Medulla oblongata (tissue), 1 donor: ENCODE data around the gene PGLYRP1.

Source experiments
- DNase-seq: peaks from one replicate; pipeline ENCODE4 v3.0.0-alpha.2; 2015; ENCODE audit errors: extremely low spot score

PGLYRP1 gene, protein sequence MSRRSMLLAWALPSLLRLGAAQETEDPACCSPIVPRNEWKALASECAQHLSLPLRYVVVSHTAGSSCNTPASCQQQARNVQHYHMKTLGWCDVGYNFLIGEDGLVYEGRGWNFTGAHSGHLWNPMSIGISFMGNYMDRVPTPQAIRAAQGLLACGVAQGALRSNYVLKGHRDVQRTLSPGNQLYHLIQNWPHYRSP

DNA sequence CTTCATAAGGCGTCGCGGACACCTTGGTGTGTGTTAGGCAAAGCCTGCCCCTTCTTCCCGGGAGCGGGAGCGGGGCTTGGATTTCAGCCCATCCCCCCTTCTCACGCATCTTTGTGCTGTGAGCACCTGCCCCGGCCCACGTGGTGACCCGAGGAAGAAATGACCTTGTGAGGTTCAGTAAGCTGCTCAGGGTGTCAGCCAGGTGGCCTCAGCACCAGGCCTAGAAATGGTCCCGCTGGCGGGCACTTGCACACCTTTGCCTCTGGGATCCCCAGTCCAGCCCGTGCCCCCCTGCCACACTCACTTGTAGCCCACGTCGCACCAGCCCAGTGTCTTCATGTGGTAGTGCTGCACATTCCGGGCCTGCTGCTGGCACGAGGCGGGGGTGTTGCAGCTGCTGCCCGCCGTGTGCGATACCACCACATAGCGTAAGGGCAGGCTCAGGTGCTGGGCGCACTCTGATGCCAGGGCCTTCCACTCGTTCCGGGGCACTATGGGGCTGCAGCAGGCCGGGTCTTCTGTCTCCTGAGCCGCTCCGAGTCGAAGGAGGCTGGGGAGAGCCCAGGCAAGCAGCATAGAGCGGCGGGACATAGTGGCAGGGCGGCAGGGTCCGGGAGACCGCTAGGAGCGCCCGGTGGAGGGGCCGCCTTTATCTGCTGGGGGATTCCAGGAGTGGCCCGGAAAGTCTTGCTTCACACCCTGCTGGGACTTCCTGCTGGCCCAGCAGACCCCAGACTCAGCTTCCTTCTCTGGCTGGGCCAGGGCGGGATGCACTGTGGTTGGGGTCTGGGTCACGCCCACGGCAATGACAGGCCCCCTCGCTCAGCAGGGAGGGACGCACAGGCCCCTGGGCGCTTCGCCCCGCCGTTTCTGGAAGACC is at the start of gene PGLYRP1:
Gene PGLYRP1 (minus strand): TSS at position 623 of the 880 bp plus-strand sequence. CDS start 32 bp downstream, at position 591.
- DNase-seq: no peak

DNA sequence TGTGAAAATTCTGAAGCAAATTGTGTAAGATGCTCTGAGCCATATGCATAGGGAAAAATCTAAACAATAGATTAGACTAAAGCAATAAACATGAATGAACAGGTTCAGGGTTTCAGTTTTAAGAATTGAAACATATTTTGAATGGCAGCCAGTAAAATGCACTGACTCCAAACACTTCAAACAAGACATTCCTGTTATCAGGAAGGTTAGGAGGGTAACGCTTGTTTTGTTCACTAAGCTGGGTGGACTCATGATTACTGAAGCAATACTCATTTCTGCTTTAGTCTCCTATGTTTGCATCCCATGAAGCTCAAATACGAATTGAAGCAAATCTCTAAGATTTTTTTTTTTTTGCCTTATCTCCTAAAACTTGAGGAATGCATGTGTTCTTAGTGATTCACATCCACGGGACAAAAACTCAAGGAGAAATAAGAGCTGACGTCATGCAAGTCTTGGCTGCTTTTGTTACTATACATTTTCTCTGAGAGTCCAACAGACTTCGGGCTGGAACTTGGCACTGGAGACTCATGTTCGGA is 47.0 kb upstream of the PGLYRP1 start:
- no peak for DNase-seq

DNA sequence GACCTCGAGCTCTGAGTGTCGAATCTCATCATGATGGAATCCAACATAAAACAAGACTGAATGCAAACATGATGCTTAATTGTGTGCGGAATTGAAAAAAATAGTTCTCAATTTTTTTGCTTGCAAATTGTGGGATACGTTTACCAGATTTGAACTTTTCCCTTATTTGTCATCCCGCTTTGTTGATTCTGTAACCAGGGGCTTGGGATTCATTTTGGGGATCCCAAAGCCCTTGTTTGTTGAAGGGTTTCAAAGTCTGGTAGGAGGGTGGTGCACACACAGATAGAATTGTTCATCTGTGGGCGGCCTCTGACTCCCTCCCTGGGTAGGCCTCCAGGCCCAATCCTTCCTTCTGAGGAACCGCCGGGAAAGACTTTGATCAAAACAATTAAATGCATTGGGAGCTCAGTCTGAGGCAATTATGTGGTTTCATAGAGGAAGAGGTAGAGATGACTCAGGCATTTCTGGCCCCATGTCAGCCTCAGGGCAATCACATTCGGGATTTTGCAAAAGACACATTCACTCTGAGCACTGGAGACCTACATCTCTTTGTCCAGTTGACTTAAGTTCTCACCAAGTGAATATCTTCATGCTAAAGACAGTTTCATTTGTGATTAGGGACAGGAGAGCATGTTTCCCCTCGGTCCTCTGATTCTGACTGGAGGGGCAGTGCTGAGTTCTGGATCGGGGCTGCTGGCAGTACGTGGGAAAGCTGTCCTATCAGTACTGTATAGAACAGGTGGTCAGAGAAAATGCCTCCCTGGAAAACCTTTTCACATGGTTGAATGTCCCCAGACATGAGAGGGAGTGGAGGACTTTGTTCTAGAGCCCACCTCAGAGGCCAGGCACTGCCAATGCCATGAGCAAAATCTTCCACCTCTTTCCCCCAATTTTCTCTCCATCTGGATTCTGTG is 45.7 kb upstream of the PGLYRP1 start:
- DNase-seq: no peak

DNA sequence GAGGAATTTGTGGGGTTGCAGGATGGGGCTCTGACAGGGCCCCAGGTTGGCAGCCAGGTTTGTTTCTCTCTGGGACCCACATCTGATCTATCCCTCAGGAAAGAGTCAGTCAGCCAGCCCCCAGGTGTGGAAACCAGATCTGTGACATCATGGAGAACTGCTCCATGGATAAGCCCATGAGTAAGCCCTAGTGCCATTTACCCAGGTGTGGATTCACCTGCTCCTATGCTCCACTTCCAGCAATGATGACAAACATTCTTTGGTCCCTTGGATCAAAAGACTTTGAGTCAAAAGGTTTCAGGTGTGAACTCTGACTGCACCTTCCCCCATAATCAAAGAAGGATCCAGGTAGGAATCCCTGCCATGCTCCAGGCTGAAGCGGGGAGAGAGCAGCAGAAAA is 44.8 kb upstream of the PGLYRP1 start:
- DNase-seq: no peak

DNA sequence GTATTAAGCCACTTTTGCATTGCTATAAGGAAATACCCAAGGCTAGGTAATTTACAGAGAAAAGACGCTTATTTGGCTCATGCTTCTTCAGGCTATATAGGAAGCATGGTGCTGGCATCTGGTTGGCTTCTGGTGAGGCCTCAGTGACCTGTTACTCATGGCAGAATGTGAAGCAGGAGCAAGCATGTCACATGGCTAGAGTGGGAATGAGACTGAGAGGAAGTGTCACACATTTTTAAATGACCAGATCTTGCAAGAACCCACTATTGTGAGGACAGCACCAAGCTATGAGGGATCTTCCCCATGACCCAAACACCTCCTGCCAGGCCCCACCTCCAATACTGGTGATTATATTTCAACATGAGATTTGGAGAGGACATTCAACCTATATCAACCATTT is 43.6 kb upstream of the PGLYRP1 start:
- DNase-seq: no peak

DNA sequence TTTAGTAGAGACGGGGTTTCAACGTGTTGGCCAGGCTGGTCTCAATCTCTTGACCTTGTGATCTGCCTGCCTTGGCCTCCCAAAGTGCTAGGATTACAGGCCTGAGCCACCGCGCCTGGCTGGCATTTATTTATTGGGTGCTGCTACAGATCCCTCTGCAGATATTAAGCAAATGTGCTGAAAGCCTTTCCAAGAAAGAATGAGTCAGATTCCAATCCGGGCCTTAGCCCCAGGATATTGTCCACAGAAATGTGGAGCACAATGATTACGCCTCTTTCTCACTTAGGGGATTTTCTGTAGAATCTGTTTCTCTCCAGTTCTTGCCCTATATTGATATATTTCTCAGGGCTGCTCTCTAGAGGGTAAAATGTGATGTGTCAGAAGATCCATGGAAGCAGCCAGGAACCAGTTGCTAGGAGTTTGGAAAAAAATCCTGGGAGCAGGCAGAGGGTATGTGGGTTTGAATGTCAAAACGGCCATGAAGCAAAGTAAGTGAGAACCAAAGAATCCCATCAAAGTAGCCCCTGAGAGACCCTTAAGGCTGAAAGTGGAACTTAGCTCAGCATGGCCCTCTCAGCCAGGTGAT is 42.7 kb upstream of the PGLYRP1 start:
- no peak for DNase-seq

DNA sequence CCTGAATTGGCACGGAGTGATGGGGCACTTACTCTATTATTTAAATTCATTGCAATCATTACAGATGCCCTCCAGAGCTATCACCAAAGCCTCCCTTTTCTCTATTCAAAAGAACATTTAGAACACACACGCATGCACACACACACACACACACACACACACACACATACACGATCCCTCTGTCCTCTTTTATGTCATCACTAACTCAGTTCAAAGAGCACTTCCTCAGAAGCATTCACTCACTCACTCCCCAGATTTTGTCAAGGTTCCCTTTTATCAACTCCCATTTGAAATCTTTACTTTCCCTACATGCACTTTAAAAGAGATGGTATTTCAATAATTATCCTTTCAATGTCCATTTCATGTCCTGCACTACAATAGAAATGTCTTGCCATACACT is 40.3 kb upstream of the PGLYRP1 start:
- no peak for DNase-seq

DNA sequence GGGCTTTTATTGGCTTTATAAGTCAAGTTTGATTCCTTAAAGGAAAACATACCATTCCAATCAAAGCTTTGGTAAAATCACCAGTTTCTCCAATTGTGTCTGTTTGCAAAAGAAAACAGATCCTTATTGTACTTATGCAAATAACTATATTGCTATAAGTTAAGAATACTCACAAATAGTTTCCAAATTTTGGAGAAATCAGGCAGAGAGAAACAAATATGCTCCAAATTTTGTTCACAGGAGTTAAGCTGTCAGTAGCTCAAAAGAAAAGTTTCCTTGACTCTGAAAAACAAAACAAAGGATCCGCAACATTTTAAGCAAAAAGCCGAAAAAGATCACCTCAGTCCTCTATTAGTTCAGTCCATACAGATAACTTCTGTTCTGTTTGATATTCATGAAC is 37.2 kb upstream of the PGLYRP1 start:
- no peak for DNase-seq

DNA sequence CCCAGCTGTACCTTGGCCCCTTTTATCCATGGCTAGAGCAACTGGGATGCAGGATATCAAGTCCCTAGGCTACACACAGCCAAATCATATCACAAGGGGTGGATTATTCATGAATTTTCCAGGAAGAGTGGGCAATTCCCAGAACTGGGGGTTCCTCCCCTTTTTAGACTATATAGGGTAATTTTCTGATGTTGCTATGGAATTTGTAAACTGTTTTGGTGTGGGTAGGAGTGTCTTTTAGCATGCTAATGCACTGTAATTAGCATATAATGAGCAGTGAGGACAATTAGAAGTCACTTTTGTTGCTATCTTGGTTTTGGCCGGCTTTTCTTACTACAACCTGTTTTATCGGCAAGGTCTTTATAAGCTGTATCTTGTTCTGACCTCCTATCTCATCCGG is 35.9 kb upstream of the PGLYRP1 start:
- no peak for DNase-seq

DNA sequence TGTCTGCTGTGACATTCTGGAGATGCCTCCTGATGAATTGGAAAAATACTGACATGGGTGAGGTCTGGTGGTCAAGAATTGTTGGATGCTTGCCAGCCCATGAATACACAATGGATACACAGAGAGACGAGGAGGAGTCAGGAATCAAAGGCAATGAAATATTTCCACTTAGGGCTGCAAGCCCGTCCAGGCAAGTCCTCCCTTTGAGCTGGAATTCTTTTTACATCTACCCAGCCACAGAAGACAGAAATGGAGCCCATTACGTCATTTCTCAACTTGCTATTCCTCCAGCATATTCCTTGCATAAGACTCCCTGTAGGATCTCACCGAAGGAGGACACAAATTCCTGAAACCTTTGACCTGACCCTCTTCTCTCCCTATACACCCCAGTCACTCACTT is 33.7 kb upstream of the PGLYRP1 start:
- no peak for DNase-seq

DNA sequence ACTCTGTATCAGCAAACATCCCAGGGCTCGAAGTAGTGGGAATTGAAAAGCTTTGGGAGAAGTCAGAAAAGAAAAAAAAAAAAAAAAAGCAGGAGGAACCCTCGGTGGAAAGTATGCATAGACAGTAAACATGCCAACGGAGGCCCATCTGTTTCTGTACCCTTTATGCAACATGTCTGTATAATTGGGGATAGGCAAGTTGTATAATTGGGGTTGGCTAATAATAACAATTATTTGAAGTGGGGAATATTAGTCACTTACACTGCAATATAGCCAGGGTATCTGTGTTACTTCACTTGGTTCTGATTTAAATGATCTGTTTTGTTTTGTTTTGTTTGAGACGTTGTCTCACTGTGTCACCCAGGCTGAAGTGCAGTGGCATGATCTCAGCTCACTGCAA is 30.0 kb upstream of the PGLYRP1 start:
- DNase-seq: no peak

DNA sequence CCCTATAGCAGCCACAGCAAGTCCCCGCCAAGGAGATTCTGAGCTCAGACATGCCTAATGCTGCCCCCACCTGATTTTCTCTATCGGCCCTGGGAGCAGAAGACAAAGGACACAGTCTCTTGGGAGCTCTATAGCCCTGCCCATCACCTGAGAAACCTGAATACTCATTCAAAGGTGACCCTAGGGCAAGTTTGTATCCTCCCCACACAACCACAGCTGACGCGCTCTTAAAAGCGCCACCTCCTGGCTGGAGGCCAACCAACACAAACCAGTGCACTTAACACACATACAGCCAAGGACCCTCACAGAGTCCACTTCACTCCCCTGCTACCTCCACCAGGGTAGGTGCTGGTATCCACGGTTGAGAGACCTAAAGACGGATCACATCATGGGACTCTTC is 26.7 kb upstream of the PGLYRP1 start:
- DNase-seq: no peak

DNA sequence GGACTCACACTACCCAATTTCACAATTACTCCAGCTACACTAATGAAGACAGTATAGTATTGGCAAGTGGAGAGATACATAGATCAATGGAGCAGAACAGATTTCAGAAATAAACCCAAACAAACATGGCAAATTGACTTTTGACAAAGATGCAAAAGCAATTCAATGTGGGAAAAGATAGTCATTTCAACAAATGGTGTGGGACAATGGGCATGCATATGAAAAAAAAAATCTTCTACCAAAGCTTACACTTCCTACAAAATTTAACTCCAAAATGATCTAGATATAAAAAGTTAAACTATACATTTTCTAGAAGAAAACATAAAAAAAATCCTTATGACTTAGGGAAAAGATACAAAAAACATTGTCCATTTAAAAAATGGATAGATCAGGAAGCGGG is 20.7 kb upstream of the PGLYRP1 start:
- no peak for DNase-seq

DNA sequence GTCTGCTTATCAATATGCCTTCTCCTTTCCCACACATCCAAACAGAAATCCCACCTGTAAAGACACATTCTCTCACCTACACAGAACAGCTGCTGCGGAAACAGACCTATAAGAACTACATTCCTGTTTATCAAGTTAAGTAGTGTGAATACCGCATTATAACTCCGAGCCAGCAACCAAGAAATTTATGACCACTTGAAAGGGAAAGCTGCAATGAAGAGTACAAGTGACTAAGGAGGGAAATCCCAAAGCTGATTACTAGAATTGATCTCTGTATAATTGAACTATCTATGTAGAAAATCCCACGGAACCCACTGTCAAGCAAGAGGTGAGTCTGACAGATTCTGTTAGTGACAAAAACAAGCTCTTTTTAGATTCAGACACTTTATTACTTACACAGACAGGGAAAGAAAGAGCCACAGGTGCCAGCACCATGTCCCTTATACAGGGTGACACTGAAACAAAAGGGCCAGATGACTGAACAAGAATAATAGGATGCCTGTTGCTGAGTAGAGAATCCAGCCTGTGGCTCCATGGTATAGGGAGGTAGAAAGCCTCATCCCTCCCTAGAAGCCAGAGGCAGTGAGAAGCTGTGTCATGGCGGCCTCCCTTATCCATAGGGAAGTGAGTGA is 19.5 kb upstream of the PGLYRP1 start:
- no peak for DNase-seq

DNA sequence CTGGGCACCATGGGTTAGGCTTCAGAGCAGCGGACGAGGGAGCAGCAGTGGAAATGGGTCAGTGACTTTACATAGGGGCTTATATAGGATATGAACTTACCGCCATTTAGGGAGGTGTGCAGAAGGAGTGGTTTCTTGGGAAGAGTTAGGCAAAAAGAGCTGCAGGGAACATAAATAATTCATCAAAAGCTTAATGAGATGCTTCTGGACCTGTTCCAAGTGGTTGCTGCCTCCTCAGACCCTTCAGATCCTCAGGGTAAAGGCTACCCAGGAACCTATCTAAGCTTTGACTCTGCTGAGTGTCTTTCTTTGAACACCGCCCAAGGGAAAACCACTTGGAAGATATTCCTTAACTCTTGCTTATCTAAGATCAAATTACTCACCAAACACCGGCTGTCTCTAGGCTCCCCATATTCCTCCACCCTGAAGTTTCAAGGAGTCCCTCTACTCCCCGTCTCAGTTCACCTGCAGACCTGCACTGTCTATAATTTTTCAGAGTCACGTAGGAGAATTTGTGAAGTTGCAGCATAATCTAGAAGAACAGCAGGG is 18.2 kb upstream of the PGLYRP1 start, which contains the start of gene IGFL4:
Gene IGFL4 (minus strand): TSS at position 51 of the 549 bp plus-strand sequence. CDS start 40 bp downstream, at position 11.
- no peak for DNase-seq

DNA sequence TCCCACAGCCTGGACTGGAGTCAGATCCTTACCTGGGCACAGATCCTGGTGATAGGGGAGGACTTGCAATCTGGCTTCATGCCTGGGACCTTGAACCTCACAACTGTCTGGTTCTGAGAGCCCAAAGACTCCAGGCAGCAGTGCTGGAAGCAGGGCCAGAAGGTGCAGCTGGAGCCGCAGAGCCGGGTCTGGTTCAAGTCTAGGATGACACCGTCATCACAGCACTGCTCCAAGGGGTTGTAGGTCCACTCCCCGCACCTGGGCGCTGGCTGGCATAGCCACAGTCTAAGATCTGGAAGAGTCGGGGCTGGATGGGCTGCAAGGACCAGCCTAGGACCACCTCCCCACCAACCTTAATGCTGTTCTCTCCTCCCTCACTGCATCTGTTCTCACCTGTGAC is 17.3 kb upstream of the PGLYRP1 start:
- DNase-seq: no peak

DNA sequence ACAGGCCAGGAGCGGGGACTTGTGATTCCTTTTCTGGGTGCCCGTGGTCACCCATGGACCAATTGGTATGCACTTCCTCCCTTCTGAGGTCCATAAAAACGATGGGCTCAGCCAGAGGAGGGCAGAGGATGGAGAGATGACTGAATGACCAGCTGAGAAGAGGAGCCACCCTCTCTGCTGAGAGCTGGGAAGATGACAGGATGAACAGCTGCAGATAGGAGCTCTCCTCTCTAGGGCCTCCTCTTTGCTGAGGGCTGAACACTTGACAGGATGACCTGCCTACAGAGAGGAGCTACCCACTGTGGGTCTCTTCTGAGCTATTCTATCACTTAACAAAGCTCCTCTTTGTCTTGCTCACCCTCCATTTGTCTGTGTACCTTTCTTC is 13.9 kb upstream of the PGLYRP1 start:
- no peak for DNase-seq

DNA sequence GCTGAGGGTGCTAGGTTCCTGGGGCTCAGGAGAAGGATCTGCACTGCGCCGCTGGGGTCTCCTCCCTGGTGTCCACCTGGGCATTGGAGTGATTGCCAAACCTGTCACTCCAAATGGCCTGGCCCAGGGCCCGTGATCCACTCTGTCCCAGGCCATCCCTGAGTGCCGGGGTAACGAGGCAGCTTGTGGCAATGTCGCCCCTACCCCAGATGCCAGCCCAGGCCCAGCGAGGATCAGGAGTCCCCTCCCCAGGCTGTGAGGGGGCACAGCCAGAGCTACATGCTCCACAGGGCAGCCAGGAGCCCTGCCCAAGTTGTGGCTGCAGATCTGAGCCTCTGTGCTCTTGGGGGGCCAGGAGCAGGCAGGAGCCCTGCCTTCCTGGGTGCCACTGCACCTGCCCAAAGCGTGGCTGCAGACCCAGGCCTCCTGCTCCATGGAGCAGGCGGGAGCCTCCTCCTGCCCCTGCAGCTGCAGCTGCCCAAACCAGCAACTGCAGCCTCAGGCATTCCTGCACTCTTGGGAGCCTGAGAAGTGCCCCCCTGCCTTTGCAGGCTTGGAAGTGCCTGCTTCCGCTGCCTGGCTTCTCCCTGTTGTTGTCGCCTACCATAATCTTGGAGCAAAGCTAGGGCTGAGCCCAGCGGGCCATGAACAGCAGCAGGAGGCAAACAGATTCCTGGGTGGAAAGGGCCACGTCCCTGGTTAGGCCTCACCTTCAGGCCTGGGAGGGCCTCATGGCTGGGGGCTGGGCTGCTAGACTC is 13.3 kb upstream of the PGLYRP1 start:
- DNase-seq: no peak

DNA sequence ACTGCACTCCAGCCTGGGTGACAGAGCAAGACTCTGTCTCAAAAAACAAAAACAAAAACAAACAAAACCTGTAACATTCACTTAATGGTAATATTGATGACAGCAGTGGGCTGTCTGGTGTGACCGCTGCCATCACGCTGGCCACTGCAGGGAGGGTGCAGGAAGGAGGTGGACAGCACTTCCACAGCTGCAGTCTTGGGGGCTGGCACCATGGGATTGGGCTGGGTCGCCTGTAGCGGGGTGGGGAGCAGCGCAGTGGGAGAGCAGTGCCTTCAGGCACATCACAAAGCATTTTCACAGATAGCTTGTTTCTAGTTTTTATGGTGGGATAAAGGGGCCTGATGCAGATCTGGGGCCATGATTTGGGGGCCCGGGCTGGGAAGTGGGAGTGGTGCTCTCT is 12.7 kb upstream of the PGLYRP1 start:
- no peak for DNase-seq

DNA sequence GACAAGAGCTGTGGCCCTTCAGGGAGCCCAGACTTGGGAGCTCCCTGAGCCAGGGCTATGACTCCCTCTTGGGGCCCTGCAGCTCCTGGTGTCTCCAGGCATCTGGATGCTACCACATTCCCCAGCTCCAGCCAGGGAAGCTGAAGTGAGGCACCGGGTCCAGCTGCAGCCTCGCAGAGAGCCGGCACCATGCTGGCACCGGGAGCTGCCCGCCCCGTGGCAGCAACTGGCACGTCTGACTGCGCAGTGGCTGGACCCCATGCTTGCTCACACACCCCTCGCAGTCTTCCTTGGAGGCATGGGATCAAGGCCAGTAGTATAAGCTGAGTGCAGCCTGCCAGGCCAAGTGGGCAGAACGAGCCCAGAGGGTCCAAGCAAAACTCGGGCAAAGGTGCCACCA is 10.5 kb upstream of the PGLYRP1 start:
- DNase-seq: no peak
